Stimulated activated CD8-positive, alpha-beta memory T cell treated with anti-CD3 and anti-CD28 coated beads, Interleukin-15, amount 100 ng/mL, for 1 hour (primary cell): ENCODE data around the gene DNAH11.
"Not testable (repeated sequence)": the region's sequence is repeated elsewhere in the genome, so short reads cannot be mapped to it uniquely, and the experiment has no call there.

Experiments used
- DNase-seq: peaks from one replicate; pipeline ENCODE4 v3.0.0-alpha.2; 2020; ENCODE audit warnings: low read depth

Gene DNAH11

DNA sequence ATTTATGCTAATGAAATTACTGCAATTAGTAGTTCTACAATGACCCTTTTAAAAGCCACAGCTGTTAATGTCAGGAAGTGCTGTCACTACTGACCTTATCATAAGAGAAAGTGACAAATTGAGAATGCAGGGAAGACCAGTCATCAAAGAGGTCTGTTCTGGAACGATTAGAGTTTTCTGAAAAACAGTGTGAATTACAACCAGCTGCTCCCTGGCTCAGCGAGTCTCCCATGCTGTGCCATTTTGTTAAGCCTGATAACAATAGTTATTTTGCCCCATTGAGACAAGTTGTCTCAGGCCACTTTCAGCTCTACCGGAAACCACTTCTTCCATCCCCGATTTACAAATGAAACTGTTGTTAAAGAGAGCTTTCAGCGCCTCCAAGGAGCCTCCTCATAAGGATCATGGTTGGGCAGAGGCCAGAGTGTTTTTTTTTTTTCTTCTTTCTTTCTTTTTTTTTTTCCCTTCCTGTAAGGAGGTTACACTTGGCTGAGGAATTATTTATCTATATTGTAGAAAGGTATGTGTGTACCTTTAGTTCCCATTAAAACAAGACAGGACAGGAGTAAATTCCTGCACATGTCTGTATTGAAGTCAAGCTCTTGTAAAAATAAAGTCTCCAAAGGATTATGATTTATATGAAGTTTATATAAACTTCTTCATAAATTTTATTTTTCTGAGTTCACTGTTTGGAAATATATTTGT is 229.2 kb downstream of the DNAH11 start:
- no peak for DNase-seq

DNA sequence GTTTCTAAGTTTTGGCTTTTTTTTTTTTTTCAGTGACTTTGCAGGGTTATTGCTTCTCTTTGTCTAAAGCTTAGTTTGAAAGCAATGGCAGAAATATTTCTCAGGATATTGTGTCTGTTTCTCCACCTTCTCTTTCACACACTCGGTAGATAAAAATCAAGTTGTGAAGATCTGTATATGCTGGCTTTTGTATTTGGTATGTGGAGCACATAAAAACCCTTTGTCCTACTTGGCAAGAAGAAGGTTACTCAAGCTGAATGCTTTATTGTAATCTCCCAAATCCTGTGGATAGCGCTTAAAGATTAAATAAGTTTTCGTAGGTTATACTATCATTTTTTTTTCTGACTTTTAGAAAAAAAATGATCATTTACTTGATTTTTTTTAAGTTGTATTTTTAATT is 230.5 kb downstream of the DNAH11 start:
- DNase-seq = no peak

DNA sequence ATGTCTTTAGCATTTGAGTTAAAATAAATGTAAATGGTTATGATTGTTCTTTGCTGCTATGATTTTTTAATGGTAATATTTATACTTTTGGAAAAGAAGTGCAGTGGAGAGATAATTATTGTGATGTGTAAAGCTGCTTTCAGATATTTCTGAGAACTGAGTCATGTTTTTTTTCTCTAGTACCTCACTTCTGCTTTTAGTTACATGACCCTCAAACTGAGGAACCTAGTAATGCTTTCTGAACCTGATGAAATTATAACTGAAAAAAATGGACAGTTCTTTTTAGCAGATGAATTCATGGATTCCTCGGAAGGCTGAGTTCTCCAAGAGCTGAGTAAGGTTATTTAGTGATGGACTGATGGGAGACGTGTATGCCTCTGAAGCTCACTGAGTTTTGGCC is 235.1 kb downstream of the DNAH11 start:
- no peak for DNase-seq

DNA sequence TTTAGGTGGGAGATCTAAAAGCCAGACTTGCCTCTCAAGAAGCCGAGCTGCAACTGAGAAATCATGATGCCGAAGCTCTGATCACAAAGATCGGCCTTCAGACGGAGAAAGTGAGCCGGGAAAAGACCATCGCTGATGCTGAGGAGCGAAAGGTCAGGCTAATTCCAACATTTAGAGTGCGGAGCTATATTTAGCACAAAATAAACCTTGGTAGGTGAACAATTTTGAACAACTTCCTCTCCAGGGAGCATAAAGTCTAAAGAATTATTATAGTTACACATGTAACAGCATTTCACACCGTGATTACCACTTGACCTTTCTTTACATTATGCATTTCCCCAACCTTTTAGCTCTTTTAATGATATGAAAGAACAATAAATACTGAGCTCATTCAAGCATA is 236.1 kb downstream of the DNAH11 start:
- DNase-seq = no peak

DNA sequence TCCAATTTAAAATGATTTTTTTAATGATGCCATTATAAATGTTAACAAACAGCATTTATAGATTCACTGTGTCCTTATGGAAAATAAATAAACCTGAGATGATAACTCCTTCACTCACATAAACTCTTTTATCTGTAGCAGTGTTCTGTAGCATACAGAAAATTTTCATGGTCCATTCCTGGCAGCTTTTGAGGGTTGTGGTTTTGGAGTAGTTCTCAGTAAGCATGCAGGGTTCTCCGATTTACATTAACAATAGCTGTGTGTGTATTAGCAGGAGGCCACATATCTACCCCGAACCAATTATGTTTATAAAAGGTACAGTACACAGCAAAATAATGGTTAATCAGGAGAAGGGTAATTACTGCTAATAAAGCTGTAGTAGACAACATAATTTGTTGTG is 240.2 kb downstream of the DNAH11 start:
- no peak for DNase-seq

DNA sequence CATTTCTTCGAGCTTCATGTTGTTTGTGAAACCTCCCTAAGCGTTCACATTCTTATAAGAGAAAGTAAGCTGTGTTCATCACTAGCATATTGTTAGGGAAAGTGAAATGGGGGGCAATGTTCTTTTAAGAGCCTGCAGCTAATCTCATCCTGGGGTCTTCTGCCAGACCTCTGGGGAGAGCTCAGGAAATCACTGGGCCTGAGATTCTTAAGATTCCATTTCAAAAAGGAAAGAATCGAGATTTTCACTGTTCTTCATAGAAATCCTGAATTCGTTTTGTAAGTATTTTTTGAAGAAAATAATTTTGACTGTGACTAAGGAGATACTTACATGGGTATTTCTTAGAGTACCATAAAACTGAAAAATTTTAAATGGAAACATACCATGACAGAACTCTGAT is 242.2 kb downstream of the DNAH11 start:
- DNase-seq = no peak

DNA sequence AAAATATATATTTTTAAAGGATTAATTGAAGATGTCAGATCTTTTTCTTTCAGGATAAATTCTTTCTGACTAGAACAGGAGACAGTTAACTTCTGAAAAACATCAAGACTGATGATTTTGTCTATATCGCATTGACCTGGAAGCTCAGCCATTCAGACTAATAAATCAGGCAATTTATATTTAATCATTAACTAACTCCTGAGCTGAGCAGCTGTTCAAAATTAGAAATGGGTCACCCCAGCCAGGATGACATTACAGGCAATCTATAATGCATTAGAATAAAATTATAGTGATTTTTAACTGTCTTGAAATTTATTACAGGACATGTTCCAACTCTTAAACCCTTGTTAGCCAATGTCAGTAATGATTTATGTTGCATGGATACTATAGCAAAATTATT is 263.0 kb downstream of the DNAH11 start:
- DNase-seq = no peak

DNA sequence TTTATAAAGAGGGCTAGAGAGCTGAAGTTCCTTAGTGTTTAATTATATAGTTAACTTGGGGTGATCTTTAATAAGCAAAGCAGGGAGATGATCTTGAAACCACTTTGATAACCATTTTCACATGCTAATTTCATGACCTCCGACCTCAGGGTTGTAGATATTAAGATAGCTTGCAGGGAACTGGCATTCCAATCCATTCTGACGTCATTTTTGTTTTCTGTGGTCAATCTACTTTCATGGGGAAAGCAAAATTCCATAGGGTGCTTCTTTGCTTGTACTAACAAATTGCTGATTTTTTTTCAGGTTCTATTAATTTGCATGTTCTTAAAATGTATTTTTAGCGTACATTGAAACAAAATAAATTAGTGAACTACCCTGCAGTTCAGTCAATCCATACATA is 263.5 kb downstream of the DNAH11 start:
- no peak for DNase-seq

DNA sequence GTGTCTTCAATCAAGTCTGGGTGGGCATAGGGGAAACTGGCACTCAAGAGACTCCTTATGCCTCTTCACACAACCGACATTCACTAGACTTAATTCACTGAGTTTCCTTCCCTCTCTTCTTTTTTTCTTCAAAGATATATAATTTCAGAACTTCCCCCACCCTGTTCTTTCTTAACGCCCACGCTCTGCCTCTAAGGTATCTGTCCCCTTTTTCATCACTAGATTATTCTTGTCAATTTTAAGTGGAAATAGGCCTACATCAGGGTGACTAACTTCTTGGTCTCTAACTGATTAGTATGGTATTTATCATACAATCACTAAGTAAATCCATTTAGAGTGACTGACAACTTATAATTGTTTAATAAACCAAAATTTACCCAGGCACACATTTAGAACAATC is 276.2 kb downstream of the DNAH11 start:
- no peak for DNase-seq

DNA sequence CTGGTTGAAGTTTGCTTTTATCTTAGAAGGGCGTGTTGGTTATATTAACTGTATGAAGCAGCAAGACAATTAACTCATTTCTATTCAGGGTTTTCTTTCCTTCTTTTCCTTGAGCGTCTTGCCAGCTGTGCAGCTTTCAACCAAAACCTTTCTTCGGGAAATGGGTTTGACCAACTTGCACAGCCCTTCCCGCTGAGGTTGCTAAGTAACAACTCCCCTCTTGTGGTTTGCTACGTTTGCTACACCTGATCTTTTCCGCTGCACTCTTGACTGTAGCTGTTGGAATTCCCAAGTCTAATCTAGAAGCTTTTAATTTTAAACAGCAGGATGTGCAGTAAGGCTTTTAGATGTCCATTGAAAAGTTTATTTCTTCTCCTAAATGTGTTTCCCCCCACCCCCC is 286.0 kb downstream of the DNAH11 start:
- DNase-seq = no peak

DNA sequence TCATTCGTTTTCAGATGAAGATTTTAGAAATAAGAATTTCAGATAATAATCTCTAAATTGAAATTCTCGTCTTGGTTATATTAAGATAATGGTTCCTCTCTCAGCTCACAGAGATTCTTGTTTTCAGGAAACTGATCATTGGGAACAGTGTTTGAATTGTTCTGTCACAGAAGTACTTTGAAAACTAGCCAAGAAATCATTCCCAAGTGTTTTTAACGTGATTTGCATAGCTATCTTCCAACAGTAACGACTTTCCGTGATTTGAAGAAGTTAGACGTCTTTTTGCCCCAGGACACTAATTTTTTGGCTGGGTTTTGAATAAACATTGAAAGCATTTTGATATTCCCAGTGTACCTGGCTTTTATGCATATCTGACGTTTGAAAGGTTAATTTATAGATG is 286.9 kb downstream of the DNAH11 start:
- DNase-seq = no peak

DNA sequence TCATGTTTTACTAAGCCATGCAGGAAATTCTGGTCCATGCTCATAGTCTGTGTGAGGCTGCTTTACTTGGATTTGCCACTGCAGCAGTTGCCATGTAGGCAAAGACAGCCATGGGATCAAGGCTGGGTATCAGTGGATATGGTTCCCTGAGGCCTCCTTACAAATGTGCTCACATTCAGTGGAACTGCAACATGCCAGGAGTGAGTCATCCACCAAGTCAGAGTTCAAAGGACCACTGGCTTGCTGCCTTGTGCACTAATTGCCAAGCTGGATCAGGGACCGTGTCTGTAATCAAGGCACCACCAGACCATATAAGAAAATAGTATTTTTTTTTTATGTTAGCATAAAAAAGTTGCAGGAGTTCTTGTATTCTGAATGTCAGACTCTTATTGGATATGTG is 301.9 kb downstream of the DNAH11 start:
- no peak for DNase-seq

DNA sequence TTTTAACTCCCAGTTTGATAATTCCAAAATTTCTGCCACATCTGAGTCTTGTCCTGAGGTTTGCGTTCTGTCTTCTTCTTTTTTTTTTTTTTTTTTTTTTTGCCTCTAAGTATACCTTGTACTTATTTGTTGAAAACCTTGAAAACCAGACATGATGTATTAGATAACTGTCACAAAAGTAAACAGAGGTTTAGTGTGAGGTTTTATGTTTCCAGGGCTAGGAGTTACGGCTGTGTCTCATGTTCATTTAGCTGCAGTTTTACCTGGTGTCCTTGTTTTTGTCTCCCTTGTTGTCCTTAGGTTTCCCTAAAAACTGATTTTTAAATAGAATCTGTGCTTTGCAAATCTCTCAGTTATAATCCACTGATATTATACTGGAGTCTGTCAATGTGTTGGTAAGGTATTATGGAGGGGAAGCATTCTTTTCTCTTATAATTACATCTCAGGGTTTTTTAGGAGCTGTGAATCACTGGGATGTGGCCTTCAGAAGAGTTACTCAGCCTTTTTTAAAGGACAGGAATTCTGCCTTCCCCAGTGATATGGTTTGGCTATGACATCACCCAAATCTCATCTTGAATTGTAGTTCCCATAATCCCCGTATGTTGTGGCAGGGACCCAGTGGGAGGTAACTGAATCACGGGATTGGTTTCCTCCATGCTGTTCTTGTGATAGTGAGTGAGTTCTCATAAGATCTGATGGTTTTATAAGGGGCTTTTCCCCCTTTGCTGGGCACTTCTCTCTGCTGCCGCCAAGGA is 307.9 kb downstream of the DNAH11 start:
- DNase-seq = no peak

DNA sequence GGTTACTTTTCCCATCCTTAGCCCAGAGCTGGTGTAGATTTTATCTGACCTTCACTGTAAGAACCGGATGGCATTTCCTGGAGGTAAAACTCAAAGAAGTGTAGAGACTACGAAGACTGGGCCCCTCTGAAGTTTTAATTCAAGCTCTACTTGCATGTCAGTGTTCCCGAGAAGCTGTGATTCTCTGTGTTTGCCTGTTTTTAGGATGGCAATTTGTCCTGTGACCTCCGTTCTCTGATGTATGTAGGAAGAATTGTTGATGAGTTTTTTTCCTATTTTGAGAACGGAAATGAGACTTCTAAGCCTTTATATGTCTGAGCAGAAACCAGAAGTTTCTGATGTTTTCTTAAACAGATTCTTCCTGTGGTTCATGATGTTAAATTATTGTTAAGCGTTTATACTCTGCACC is 308.7 kb downstream of the DNAH11 start:
- no peak for DNase-seq

DNA sequence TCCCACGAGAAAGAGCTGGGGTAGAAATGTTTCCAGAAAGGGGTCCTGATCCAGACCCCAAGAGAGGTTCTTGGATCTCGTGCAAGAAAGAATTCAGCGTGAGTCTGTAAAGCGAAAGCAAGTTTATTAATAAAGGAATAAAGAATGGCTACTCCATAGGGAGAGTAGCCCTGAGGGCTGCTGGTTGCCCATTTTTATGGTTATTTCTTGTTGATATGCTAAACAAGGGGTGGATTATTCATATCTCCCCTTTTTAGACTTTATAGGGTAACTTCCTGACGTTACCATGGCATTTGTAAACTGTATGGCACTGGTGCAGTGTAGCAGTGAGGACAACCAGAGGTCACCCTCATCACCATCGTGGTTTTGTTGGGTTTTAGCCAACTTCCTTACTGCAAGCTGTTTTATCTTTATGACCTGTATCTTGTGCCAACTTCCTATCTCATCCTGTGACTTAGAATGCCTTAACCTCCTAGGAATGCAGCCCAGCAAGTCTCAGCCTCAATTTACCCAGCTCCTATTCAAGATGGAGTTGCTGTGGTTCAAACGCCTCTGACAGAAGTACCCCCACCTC is 322.9 kb downstream of the DNAH11 start:
- DNase-seq = not testable (repeated sequence)

DNA sequence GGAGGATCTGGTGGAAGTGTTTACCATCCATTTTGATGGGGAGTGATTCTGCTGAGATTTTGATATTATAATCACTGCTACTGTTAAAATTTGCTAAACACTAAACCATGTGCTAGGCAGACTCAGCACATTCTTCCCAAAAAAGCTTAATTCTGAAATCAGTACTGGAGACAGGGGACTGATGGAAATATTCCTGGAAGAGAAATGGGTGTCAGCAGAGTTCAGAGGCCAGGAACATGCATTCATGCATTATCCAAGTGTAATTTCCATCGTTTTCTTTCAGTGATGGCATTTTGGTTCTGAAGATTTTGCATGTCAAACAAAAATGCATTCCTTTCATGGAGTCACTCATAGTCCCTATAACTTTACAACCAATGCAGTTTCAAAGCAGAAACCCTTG is 323.9 kb downstream of the DNAH11 start:
- no peak for DNase-seq

DNA sequence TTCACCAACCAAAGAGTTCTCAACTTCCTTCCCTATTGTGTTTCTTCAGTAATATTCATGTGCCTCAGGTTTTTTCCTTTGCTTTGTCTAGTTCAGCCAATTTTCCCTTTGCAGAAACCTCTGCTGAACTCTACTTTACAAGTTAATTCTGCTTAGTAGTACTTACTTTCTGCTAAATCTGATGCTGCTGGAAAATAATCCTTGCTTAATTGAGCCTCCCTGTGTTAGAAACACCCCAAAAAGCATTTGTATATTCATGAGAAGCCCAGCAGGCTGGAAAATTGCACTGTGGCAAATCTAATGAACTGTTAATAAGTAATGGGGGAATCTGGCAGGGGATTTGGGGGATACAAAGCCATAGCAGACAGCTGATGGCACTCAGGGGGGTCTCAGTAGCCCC is 324.4 kb downstream of the DNAH11 start:
- DNase-seq = no peak

DNA sequence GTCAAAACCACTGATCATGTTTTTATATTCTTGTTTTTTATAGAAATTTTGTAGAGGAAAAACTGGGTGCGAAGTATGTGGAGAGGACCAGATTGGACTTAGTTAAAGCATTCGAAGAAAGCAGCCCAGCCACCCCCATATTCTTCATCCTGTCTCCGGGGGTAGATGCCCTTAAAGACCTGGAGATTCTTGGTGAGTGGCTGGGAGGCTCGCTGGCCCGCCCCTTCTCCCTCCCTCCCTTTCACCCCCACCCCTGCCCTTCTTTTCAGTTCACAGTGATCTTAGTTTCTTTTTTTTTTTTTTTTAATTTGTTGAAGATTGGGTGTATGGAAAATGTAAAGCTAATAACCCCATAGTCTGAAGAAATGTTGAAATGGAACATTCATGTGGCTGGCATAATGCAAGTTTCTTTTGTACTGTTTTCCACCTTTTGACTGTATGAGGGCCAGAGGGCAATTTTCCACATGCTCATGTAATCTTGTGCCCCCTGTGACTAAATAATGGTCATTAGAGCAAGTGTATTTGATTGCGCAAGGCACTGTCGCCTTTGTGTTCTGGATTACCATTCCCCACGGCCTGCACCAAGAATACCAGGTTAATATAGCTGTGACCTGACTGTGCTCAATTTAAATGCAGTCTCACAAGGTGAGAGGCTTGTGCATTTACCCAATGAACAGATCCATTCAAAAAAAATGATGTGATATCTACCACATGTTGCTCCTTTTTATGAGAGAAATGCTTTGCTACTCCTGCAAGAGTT is 325.2 kb downstream of the DNAH11 start:
- no peak for DNase-seq

DNA sequence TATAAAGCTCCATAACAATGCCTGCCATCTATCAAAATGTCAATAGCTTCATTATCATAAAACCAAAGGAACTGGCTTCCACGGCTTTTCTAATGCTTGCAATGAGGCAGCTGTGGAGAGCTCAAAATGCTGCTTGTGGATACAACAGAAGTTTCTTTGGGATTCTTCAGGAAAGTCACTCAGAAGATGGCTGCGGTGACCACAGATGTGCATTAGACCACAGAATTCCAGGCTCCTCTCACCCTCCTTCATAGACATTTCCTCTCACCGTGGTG is 325.7 kb downstream of the DNAH11 start:
- DNase-seq = no peak

DNA sequence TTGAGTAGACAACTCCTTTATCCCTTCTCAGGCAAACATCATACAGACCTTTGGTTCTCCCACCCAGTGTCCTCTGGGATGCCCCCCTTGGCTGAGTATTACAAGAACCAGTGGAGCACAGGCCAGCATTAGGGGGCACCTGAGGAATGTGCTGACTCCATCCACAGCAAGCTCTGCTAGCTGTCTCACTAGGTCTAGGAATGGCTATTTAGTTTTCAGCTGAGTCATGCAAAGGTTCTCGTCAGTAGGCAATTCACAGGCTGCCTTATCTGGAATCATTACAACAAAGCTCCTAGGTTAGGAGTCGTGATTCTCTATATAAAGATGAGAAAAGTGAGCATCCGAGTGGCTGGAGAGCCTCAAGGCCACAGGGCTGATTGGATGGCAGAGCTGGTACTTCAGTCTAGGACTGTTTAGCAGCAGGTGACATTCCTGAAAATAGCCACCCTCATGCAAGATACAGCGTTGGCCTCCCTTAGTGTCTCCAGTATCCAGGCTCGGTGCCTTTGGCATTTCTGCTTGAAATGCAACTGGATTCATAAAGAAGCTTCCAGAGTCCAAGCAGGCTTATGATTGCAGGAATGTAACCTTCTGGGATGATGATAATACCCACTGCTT is 327.1 kb downstream of the DNAH11 start:
- DNase-seq = no peak

DNA sequence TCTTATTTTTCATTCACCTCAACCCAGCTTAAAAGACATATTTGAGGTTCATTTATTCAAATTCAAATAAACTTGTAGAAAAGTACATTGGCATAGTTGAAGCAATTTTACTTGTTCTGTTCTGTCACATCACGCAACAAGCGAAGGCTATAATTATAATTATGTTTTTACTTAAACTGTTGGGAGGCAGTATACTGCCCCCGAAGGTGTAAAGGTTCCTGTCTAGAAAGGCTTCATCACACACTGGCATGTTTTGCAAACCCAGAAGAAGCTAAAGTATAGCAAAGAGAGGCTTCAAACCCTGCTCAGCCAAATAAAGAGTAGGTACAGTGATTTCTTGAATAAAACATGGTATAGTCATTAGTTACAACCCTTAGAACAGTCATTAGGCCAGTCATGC is 340.2 kb downstream of the DNAH11 start:
- DNase-seq = no peak

DNA sequence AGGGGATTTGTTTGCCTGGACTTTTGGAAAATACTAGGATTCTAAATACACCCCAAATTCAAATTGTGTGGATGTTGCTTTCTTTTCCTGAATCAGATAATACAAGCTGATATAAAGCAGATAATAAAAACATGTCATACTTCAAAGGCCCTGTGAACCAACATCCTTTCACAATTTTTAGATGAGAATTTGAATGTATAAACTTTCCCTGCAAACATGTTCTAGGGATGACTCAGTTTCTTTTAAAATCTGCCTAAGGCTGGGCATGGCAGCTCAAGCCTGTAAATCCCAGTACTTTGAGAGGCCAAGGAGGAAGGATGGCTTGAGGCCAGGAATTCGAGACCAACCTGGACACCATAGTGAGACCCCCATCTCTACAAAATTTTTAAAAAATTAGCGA is 340.7 kb downstream of the DNAH11 start:
- DNase-seq = not testable (repeated sequence)

DNA sequence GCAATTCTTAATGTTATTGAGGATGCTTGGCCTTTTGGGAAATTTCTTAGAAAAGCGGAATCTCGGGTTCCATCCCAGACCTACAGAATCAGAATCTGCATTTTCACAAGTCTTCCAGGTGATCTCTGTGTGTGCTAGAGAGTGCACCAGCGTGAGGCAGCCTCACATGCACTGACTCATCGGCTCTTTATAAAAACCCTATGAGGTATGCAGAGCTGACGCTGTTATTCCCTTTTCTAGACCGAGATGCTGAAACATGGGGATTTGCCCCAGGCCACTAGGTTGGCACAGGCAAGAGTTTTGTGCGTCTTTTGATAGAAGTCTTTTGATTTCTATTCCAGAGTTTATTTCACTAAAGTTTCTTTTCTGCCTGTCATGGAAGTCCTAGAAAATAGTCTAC is 341.7 kb downstream of the DNAH11 start:
- no peak for DNase-seq
